GM18909 (cell line): ENCODE results near the gene PASD1.
A peak's percentile ranks its signal among the peaks of the same experiment; 100 is the strongest.

Experiments used
- ATAC-seq: cut with Tn5 transposase; IDR thresholded peaks from one replicate; pipeline ENCODE4 v1.9.1; 2021; ENCODE audit warnings: mild to moderate bottlenecking; ENCODE audit not compliant: unreplicated experiment, poor library complexity

PASD1 gene

DNA sequence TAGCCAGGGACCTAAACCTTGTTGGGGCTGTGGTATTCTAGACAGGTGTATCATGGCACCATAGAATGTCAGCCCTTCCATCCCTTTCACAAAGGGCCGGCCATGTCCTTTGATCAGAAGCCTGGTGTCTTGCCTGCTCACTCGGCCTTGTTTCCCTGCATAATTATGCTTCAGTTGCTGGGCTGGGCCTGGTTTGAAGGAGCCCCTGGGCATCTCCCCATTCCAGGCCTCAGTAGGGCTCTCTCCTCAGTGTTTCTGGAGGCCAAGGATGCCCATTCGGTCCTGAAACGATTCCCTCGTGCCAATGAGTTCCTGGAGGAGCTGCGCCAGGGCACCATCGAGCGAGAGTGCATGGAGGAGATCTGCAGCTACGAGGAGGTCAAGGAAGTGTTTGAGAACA is 136.3 kb downstream of the PASD1 start:
- ATAC-seq = no peak

DNA sequence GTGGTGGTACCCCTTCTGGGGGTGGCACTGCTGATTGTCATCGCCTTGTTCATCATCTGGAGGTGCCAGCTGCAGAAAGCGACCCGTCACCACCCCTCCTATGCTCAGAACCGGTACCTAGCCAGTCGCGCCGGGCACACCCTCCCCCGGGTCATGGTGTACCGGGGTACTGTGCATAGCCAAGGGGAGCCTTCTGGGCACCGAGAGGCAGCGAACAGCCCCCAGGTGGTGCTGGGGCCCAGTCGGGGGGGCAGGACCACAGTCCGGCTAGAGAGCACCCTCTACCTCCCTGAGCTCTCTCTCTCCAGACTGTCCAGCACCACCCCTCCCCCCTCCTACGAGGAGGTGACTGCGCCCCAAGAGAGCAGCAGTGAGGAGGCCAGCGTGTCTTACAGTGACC is 137.1 kb downstream of the PASD1 start:
- ATAC-seq = no peak

DNA sequence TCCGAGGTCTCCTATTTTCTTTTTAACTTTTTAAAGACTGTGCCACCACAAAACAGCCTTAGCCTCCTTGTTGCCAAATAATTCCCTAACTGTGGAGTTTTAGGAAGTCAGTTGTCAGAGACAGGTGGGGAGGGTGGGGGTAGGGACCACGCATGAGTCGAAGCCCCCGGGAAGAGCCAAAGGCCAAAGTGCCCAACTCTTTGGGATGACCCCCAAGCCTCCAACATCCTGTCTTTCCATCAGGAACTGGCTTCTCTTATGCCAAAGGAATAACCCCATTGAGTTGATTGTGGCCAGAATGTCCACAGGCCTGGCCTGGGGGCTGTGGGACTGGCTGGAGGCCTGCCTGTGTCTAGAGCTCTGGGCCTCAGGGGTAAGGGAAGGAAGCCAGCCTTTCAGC is 137.6 kb downstream of the PASD1 start:
- no peak for ATAC-seq

DNA sequence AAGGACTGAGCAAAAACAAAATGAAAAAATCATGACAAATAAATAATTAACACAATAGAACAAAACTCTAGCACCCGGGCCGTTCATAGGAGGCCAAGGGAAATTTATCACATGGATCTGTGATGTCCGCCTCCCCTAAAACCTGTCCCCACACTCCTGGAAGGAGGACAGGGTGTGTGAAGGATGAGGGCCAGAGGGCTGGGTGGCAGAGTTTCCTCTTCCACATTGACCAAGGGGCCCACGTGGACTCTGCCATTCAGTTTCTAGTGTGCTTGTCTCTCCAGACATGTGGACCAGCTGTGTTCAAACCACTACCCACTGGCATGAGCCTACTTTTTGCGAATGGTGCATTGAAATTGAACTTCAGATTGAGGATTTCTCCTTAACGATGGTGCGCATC is 138.1 kb downstream of the PASD1 start:
- ATAC-seq = no peak

DNA sequence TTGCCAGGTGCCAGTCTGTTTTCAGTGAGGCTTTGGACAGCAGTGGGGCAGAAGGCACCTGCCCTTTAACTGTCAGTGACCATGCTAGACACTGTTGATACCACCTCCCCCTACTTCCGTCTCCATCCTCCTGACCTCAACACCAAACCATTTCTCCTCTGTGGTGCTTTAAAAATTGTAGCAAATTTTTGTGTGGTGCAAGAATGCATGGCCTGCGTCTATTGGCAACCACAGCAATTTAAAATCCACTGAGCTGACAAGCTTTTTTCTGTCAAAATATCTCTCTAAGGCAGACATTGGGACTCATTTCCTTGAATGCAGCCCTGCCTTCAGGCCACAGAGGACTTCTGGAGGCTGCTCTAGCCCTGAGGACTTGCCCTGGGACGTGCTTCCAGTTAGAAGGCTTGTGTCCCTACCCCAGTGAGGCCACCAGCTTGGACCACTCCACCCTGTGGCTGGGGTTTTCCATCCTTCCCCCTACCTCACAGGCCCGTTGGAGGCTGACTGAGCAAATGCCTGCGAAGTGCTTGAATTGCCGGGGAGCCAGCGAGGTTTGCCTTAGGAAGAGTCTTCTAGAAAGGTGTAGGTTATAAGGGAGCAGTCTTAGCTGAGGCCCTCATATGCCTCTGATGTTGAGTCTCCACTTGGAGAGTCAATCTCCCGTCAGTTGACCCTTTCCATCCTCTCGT is 138.7 kb downstream of the PASD1 start:
- ATAC-seq = no peak

DNA sequence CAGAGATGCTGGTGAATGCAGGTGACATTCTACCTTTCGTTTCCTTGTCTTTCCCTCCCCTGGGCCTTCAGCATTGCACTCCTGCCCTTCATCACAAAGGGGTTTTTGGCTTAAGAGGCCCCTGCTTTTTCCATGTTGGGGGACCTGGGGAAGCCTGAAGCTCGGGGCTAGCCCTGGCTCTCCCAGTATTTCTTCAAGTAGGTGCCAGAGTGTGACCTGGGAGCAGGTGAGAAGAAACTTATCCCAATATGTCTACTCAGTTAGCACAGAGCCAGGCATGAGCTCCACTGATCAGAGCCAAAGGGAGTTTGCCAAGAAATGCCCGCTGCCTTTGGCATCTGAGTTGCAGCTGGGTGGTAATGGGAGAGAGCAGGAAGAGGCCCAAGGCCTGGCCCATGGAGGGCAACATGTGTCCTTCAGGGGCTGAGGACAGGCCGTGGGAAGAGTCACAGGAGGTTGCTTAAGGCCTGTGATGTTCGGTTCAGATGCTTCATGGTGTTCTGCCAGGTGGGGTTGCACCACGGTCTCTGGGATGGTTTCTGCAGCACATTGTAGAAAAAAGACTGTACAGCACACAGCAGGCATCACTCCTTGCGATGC is 139.4 kb downstream of the PASD1 start:
- no peak for ATAC-seq

DNA sequence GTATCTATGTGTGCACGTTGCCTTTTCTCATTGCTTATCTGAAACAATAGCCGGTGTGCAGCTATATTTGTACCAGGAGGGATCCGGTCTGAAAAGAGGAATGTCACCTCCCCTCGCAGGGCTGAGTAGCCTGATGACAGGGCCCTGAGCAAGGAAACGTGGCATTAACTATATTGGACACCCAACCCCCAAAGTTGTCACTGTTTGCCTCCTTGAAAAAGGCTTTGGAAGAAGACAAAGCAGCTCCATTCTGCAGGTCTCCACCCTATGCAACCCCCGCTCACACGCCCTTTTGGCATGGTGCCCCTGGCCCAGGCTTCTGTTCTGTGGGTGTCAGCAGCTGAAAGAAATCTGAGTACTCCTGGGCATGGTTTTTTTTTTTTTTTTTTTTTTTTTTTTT is 140.0 kb downstream of the PASD1 start:
- ATAC-seq = no peak

DNA sequence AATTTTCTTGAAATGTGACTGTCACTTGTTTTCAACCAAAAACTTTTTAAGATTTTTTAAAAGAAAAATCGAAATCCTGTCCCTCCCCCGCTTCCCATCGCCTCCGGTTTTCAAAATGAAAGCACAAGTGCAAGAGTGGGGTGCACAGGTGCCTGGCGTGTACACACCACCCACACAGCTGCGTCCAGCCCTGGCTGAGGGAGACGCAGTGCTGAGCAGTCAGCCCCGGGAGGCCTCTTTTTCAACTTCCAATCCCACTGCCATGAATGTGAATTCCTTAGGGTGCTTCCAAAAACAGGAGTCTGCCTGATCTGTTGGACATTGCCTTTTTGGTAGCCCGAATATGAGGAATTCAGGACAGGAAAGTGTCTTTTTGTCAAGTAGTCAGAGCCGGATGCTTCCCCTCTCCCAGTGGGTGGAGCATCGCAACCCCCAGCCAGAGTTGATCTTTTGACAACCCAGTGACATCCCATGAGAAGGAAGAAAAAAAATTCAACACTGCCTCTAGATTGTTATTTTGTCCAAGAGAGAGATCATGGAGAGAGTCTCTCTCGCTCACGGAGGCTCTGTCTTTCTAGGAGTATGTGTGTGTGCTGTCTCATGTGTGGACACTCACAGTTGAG is 140.7 kb downstream of the PASD1 start:
- no peak for ATAC-seq

DNA sequence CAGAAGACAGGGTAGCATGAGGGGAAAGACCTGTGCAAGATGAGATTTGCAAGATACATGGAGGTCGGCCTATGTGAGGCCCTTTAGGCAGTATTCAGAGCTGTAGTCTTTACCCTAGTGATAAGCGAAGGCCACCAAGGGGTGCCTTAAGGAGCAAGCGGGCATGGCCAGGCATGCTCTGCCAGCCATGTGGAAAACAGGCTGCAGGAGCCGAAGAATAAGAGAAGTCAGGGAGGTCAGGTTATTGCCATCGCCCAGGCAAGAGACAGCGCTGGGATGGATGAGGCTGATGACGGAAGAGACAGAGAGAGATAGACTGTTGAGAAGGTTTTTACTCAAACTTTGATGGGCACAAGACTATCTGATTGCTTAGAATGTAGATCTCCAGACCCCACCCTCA is 145.3 kb downstream of the PASD1 start:
- no peak for ATAC-seq

DNA sequence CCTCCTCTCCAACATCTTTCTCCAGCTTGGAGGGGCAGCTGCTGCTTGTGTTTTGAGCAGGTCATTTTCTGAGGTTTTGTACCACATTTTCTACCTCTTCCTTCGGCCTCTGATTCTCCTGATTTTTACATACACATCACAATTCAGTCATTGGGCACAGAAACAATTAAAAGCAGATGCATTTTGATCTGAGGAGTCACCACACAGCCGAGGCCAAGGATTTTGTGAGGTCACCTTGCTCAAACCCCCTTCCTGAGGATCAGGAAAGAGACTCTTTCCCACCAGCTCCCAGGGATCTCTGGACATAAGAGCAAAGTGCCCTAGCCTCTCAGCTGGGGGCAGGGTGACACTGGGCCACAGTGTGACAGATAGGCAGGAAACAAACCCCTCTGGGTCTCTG is 147.0 kb downstream of the PASD1 start:
- no peak for ATAC-seq

DNA sequence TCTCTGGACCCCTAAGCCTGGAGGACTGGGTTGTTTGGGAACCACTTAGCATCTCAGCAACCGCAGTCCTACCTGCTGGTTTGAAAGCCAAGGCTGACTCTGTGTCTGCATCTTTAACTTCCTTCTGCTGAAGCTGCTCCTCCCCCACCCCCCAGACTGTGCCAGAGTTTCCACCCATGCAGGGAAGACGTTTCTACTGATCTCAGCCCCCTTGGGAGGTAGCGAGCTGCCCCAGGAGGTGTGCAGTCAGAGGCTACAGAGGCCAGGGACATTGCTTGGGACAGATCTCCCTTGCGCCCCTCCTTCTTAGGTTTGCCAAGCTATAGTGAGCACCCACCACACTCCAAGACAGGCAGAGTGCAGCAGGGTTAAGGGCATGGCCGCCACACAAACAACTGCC is 147.7 kb downstream of the PASD1 start:
- ATAC-seq = no peak

DNA sequence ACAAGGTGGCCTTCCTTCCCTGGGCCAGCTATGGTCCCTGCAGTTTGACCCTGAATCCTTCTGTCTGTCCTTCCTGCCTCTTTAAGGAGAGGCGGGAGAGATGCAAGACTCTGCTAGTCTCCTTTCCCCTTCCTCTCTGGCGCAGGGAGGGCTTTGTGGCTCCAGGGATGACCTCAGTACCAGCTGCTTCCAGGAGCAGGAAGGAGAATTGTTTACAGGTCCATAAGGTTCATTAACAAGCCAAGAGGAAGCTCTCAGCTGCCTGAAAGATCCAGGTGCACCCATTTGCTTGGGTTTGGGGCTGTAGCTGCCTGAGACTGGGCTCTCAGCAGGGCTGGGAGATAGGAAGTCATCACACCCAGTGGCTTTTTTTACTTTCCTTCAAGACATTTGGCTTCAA is 148.3 kb downstream of the PASD1 start:
- ATAC-seq = no peak

DNA sequence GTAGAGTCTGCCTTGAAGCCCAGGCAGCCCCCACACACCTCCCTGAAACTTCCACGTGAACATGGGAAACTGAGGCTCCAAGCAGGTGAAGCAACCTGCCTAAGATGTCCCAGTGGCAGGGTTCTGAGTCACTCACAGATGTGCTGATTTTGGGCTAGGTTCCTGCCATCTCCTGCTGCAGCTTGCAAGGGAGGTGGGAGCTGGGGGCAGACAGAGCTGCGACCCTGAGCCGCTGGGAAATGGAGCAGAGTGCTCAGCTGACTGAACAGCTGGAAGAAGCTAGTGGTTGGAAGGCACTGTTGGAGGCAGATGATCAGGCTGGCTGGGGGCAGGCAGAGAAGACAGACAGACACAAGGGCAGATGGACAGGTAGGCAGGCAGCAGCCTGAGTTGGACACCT is 148.8 kb downstream of the PASD1 start:
- ATAC-seq = no peak

DNA sequence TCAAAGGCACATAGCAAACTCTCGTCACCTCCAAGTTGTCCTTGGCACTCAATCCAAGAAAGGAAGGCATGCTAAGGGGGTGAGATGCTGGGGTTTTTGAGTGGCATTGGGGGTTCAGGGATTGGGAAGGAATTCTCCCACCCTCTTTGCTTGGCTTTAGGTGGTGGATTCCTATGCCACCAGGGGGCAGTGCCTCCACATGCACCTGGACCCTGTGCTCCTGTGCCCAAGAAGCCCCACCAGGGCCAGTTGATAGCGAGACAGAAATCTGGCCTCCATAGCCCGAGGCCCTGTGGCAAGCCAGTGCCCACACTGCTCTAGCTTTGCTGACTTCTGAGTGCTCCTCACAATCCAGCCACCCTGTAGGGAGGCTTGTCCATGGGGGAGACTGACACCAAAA is 150.4 kb downstream of the PASD1 start:
- peak; percentile 55 for ATAC-seq

DNA sequence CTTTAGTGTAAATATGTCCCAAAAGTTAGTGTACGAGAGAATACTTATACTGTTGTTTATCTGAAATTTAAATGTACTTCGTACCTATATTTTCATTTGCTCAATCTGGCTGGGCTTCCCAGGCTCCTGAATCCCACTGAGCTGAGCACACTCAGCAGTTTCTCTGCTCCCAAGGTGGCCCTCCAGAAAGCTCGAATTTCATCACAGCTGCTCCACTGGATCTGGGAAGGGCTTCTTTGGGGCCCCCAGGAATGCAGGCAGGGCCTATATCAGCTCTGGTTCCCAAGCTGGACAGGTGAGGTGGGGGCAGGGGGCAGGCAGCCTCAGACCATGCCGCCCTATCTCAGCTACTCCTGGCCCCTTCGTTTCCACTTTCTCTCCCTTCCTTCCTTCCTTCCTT is 150.9 kb downstream of the PASD1 start:
- ATAC-seq = no peak

DNA sequence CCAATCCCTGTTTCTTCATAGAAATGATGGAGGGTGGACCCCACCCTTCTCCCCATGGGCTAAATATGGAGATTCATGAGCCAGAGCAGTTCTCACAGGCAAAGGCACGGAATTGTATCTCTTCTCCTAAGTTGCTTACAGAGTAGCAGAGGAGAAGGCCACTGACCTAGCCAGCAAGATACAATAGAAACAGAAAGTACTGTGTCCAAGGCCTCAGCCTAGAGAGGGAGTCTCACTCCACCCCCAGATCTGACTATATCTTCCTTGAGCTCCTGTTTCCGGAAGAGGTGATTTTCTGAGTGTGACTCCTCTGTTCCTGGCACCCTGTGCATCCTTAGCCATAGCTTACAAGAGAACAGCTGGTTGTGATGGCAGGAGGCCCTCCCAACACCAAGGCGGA is 152.3 kb downstream of the PASD1 start, which contains the start of gene FATE1:
Gene FATE1 (plus strand): TSS at position 284 of the 400 bp plus-strand sequence. CDS start 85 bp downstream, at position 369.
- no peak for ATAC-seq

DNA sequence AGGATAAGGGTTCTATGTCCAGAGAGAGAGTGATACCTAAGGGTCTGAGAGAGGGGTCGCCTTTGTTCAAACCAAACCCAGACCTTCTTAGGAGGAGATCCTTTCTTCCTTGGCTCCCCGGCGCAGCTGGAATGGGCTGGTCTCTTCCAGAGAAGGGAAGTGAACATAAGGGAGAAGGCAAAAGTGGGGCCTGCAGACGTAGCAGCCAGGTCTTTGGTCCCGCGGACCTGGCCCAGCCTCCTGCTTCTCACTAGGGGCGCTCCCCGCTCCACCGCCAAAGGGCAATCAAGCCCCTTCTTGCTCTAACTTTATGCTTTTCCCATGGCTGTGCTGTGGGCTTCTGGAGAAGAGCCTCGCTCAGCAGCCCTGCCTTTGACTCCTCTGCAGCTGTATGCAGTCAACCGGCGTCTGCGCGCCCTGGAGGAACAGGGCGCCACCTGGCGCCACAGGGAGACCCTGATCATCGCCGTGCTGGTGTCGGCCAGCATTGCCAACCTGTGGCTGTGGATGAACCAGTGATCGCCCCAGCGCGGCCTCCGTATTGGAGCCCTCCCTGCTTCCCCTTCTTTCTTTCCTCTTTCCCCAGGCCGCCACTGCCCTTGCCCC is 158.9 kb downstream of the PASD1 start:
- ATAC-seq = peak; percentile 55

DNA sequence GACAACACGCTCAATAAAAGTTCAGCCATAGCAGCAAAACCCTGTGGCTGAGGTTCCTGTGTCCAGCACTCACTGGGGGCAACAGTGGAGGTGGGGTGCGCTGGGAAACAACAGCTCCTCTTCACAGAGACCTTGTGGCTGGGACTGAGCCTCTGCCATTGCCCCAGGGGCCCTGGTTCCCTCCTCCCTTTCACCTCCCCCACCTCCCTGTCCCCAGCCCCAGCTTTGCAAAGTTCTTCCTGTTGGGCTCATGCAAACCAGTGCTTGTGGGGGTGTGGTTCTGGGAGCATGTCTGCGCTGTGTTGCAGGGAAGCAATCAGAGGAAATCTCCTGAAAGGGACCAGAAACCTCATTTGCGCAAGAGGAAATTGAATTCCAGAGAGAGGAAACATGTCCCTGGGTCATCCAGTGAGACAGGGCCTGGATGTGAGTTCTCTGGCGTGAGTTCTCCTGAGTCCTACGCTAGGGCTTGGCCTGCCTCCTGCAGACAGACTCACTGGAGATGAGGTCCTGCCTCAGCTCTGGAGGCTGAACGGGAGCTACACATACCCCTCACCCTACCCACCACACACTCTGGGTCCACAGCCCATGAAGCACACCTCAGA is 159.8 kb downstream of the PASD1 start:
- ATAC-seq = no peak

DNA sequence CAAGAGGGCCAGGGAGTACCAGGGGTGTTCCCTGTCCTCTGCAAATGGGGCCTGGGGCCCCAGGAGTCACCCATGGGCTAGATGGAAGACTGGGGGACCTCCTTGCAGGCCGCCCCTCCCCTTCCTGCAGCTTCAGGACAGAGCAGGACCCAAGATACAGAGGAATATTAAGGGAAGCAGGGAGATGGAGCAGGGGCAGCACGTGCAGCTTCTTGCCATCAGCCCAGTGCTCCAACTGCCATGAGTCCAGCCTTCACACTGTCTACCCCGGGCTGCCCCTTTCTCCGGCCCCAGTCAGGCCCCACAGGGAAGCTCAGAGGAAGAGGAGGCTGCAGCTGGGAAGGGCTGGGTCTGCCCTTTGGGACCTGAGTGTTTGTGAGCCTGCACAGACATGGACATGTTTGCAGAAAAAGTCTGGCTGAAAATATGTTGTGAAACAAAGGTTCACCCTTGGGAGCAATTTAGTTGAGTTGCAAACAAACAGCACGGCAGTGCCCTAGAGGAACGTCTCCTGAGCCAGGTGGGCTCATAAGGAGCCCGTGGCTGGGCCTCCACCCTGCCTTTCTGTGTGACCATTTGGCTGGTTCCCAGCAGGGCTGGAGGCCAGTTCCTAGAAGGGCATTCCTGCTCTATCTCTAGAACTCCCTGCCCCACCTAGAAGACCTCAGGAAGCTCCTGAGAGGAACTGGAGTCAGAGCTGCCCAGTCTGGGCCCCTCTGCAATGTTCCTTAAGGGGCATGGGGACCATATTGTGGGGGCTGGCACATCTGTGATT is 161.3 kb downstream of the PASD1 start:
- ATAC-seq = no peak

DNA sequence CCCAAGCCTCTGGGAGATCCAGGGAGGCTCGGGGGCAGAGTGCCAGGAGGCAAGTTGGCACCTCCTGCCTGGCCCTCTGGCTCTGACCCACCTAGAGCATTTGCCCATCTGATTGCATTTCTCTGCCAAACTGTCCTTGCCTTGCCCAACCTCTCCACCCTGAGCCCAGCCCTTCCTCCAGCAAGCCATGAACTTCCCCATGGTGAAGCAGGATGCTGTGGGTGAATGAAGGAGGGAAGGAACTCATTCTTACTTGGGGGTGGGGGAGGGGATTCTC is 161.8 kb downstream of the PASD1 start:
- no peak for ATAC-seq
